Cardiac fibroblast (primary cell): Measurements from ENCODE around the gene PPP1CA.

Source experiments
- DNase-seq, 2 donors: peaks; one replicate each; pipeline versions ENCODE4 v3.0.0 to v3.0.0-alpha.2; 2010; ENCODE audit warnings: low read depth in 2 of 2
- H3K4me3 ChIP-seq, 2 donors: replicated peaks in 1 of 2; 1 replicate in 1 of 2; 2 replicates in 1 of 2; pipeline ENCODE4 v1.5.1; 2011; ENCODE audit warnings: low read depth in 2 of 2, low read length in 2 of 2, mild to moderate bottlenecking in 2 of 2, moderate library complexity in 1 of 2
- TF ChIP-seq, protein P1 (sequence below): IDR thresholded peaks from one replicate; pipeline ENCODE4 v1.5.1; 2011; ENCODE audit warnings: low read depth, mild to moderate bottlenecking, low read length, inconsistent platforms

The PPP1CA gene

DNA sequence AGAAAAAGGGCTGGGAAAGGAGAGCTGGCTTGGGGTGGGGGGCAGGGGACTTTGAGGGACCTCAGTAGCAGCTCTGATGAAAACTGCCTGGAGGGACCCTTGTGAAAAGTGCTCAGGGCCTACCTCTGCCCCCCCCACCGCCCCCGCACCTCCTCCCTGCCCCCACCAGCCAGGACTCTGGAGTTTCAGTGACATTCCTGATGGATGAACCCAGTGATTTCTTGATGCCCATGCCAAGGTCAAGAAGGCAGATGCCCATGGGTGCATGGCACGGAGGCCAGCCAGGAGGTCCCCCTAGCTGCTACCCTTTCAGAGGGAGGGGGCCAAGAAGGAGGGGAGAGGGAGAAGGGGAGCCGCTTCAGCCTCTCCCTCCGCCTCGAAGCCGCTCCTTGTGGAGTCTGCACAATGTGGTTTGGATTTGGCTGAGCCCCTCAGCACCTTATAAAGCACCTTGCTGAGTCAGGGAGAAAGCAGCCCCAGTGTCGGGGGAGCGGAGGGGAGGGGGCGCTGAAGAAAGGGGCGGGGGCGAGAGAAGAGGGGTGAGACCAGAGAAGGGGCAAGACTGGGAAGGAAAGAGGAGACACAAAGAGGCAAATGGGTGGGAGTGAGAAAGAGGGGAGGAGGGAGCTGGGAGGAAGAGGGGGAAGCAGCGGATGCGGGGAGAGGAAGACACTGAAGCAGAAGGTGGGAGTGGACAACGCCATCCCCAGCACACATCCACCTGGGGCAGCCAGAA is 26.2 kb downstream of the PPP1CA start:
- no peak for DNase-seq
- TF ChIP-seq, protein P1, sequence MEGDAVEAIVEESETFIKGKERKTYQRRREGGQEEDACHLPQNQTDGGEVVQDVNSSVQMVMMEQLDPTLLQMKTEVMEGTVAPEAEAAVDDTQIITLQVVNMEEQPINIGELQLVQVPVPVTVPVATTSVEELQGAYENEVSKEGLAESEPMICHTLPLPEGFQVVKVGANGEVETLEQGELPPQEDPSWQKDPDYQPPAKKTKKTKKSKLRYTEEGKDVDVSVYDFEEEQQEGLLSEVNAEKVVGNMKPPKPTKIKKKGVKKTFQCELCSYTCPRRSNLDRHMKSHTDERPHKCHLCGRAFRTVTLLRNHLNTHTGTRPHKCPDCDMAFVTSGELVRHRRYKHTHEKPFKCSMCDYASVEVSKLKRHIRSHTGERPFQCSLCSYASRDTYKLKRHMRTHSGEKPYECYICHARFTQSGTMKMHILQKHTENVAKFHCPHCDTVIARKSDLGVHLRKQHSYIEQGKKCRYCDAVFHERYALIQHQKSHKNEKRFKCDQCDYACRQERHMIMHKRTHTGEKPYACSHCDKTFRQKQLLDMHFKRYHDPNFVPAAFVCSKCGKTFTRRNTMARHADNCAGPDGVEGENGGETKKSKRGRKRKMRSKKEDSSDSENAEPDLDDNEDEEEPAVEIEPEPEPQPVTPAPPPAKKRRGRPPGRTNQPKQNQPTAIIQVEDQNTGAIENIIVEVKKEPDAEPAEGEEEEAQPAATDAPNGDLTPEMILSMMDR: no peak
- H3K4me3 ChIP-seq: no peak overlapping the region

DNA sequence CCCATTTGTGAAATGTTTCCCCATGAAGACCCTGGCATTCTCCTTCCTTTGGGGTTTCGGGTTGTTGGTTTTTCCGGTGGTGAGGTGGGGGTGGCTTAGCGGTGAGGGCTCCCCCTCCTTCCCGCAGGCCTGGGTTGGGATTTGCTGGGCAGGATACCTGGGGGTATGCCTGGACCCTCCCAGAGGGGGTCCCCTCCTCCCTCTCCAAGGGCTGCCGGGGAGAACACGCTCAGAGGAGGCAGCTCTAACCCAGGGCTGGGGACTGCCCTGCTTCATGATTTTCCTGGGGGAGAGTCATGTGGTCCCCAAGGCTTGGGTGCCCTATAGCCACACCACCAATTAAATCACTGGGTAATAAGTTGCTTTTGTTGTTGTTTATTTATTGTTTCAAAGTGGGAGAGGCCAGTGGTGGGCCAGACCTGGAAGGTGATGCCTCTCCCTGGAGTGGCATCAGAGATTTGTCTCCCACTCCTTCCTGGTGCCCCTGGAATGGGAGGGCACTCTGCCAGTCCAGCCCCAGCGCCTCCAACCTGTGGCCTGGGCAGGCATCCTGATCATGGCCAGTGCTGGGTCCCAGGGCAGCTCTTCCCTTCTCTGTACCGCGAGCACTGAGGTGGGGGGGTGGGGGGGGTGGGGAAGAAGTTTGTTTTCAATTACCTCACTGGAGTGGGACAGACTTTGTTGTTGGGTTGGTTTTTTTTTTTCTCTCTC is 26.9 kb downstream of the PPP1CA start:
- TF ChIP-seq, protein P1: no peak
- peak in 1 of 2 donors; percentile 36 for DNase-seq
- H3K4me3 ChIP-seq: peak overlapping the region; percentile 48 to 69

DNA sequence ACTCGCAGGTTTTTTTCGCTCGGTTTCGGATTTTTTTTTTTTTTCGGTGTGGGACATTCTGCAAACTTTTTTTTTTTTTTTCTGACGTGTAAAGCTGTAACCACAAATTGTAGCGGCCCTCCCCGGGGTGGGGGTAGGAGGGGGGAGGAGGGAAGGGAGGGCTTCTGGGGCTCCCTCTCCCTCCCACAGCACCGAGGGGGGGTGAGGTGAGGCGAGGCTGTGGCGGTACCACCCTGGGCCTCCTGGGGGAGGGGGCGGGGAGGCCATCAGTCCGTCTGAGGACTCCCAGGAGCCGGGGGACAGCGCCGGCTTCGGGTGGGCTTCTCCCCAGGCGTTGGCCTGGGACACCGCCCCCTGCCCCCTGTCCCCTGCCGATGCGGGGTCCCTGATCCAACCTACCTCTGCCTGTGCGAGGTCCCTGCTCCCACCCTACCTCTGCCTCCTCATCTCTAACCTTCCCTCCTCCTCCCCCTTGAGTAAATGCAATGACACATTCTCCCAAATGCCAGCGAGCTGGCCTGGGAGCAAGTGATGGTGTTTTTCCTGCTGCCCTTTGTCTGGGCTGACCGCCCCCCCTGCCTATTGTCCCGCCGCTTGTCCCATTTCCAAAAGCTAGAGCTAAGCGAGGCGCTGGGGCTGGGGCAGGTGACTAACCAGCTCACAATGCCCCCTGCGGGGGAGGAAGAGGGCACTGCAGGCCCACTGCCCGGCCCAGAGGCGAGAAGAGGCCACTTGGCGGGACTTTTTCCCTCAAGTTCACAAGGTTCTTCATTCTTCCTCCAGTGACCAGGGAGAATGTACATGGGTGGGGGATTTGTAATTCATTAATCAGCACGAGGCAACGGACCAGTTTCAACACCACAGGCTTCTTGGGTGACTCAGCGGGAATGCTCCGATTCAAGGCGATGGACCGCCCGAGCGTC is 27.7 kb downstream of the PPP1CA start:
- peak; percentile 97 to 98 for DNase-seq
- TF ChIP-seq, protein P1: peak; percentile 29
- H3K4me3 ChIP-seq: peak overlapping the region; percentile 48 to 69

DNA sequence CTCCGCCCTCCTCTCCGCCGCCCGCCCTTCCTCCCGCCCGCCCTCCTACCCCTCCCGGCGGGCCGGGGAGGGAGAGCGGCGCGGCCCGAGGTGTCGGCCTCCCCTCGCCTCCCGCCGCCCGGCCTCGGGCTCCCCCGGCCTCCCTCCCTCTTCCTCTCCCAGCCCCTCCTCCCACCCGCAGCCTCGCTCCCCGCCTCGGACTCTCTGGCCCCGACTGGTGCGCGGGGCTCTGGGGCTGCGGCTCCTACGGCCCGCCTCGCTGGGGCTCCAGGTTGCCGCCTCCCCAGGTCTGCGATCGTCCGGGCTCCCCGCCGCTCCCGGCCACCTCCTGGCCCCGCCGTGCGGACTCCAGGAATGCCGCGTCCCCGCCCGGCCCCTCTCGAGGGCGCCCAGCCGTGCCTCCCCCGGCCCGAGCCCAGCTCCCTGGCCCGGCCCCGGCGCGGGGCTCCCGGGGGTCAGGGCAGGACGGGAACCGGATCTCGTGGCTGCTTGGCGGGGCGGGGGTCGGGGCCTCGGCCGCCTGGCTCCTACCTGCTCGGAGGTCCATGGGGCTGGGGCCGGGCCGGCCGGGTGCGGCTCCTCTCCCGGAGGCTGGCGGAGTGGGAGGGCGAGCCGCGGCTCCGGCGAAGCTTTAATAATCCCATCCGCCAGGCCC is 28.5 kb downstream of the PPP1CA start, which contains the start of gene CLCF1:
CLCF1 (minus strand) TSS at position 606 of the 655 bp plus-strand sequence; CDS start at position 547, 59 bp downstream.
- TF ChIP-seq, protein P1: no peak
- peak; percentile 63 to 85 for DNase-seq
- peak within 1 kb of the TSS; percentile 48 to 69 for H3K4me3 ChIP-seq

DNA sequence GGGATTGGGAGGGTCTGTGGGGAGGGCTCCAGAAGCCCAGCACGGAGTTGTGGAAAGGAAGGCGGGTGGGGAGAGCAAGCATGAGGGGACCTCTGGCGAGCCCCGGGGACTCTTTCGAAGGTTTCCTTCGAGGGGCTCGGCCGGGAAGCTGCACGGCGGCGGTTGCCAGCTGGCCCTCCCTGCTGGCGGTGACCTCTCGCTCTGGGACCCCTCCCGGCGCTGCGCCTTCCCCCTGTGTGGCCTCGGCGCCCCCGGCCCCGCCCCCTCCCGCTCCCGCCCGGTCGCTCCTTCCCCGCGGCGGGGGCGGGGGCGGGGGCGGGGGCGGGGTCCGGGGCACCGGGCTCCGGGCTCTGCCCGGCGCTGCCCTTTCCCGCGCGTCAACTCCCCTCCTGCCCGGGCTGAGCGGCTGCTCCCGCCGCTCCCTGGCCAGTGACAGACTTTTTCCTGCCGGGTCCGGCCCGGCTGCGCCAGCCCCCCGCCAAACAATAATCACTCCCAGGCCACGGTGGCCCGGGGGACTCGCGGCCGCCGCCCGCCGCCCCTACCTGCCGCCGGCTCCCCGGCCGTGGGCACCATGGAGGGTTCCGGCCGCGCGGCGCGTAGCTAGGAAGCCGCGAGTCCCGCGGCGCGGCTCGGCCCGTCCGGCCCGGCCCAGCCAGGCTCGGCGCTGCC is 29.2 kb downstream of the PPP1CA start:
- no peak for DNase-seq
- H3K4me3 ChIP-seq: peak overlapping the region; percentile 58 to 69
- TF ChIP-seq, protein P1: no peak
